ENCODE results near the gene URM1.

DNA sequence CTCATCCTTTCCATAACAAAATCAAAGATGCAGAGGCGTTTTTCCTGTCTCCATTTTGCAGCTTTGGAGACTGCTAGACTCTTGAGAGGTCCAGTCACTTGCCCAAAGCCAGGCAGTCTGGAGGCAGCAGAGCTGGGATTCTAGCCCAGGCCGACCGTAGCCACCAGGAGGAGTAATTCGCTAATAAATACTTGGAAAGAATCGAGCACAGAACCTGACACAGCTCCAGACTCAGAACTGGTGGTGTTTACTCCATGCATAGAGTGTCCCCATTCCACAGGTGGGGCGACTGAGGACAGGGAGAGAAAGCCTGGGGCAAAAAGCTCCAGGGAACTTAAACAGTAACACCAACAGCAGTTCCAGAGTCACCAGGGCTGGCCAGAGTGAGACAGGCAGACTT is 38.8 kb downstream of the URM1 start:
- TF ChIP-seq, protein P1, sequence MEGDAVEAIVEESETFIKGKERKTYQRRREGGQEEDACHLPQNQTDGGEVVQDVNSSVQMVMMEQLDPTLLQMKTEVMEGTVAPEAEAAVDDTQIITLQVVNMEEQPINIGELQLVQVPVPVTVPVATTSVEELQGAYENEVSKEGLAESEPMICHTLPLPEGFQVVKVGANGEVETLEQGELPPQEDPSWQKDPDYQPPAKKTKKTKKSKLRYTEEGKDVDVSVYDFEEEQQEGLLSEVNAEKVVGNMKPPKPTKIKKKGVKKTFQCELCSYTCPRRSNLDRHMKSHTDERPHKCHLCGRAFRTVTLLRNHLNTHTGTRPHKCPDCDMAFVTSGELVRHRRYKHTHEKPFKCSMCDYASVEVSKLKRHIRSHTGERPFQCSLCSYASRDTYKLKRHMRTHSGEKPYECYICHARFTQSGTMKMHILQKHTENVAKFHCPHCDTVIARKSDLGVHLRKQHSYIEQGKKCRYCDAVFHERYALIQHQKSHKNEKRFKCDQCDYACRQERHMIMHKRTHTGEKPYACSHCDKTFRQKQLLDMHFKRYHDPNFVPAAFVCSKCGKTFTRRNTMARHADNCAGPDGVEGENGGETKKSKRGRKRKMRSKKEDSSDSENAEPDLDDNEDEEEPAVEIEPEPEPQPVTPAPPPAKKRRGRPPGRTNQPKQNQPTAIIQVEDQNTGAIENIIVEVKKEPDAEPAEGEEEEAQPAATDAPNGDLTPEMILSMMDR (IDR thresholded peaks at IDR 0.05), result no peak
- no peak for TF ChIP-seq EP300 (IDR thresholded peaks at IDR 0.05)
- no peak for TF ChIP-seq POLR2A (IDR thresholded peaks at IDR 0.05)

All from upper lobe of left lung (tissue), 4 donors.